ENCODE measurements around the gene NFYB.

DNA sequence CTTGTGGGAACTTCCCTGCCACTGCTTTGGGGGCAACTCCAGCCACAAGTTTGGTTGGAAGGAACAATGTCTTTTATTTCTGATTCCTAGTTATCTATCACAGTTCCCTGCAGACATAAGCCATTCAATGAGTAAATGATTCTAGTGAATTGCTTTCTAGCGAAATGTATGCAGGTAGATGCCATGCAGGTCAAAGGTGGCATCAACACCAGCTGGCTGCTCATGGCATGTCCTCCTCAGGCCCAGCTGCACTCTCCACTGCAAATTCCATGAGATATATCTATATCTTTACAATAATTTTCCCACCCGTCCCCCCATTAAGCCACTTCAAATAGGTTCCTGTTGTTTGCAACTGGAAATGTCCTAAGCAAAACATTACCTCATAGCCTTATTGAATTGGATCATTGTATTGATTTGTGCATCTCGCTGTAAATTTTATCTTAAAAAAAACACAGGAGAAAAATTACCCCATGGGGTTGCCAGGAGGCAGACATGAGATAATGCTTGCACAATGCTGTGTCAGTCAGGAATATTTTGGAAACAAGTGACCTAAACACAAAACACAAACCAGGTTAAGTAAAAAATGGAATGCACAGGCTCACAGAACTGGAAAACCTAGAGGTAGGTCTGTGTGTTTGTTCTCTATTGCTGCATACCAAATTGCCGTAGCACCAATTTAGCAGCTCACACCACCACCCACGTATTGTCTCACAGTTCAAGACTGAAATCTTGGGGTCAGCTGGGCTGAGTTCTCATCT, 44.8 kb upstream of the NFYB start:
- TF ChIP-seq, protein P1, sequence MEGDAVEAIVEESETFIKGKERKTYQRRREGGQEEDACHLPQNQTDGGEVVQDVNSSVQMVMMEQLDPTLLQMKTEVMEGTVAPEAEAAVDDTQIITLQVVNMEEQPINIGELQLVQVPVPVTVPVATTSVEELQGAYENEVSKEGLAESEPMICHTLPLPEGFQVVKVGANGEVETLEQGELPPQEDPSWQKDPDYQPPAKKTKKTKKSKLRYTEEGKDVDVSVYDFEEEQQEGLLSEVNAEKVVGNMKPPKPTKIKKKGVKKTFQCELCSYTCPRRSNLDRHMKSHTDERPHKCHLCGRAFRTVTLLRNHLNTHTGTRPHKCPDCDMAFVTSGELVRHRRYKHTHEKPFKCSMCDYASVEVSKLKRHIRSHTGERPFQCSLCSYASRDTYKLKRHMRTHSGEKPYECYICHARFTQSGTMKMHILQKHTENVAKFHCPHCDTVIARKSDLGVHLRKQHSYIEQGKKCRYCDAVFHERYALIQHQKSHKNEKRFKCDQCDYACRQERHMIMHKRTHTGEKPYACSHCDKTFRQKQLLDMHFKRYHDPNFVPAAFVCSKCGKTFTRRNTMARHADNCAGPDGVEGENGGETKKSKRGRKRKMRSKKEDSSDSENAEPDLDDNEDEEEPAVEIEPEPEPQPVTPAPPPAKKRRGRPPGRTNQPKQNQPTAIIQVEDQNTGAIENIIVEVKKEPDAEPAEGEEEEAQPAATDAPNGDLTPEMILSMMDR (conservative IDR thresholded peaks at IDR 0.05): no peak
- TF ChIP-seq EZH2 (IDR thresholded peaks at IDR 0.05; ENCODE audit: low read depth): no peak

Data from PC-9 (cell line).